Measurements from ENCODE around the gene WNT2B.

WNT2B gene

DNA sequence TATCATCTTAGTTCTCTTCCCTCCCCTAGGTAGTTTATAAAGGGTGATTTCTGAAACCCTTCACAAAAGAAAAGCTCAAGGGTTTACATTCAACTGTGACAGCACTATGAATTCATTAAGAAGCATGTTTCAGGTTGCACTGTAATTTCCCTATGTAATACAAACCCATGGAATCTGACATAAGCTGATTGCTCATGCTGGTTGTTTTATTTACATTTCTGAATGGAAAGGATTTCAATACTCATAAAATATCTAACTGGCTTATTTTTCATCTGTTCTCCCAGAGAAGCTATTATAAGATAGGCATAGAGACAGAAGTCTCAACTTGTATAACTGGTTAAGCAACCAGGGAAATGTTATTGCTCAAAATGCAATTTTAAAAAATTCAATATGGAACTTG lies 20.5 kb downstream of the WNT2B start:
- DNase-seq, result no peak

DNA sequence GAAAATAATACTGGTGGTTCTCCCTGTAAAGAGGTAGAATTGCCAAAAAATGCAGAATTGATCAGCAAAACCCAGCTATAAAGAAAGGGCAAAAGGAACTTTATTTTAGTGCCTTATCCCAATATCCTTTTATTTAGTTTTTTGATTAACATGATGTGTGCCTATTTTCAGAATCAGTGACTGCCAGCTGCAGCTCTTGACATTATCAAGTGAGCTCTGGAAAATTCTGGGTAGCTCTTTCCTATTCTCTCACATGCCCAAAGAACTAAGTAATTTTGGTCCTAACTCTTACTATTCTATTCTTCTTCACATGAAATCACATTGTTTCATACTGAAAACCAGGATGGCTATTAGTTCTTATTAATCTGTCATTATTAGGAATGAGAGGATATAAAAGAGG lies 22.1 kb downstream of the WNT2B start:
- DNase-seq, result no peak

DNA sequence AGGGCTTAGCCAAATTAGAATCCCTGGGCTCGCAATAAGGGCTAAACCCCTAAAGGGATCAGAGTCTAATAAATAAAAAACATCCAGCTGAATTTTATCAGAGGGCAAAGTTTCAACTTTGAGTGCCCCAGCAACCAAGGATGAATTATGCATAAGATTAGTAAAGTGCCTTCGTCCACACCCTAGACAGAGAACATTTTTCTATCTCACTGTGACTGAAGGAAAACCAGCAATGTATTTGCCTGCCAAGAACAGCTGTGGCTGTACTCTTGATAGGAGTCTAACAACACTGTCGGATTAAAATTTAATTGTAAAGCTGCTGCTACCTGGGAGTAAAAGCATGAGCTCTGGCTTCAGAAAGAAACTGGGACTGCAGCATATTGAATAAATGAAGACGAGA lies 23.3 kb downstream of the WNT2B start:
- no peak for DNase-seq

DNA sequence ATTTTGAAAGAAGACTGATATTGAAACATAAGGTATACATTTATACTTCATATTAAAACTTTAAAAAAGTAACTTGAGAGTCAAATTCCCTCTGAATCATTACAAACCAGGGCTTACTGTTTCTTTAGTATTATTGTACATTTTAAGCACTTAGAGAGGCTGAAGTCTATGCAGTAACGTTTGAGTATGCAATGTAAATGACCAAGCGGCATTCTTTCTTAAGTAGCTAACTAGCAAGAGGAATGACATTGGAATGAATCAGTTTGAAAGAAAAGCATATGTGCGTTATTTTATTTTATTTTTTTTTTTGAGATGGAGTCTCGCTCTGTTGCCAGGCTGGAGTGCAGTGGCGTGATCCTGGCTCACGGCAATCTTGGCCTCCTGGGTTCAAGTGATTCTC lies 24.3 kb downstream of the WNT2B start:
- no peak for DNase-seq

DNA sequence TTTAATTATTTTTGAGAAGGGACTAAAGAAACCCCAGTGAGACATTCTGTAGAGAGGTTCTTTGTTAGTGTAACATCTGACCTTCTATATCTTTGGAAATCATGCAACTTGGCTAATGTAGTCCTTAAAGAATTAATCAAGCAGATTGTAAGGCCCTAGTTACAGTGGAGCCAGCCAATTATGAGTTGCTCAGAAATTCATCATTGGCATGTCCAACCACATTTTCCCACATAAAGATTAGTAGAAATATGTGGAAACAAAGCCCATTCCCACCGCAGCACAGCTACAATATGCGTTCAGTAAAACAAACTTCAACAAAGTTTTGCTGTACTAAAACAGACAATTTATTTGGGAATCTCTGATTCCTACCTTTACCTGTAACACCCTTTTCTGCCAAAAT lies 27.8 kb downstream of the WNT2B start:
- DNase-seq, result no peak

DNA sequence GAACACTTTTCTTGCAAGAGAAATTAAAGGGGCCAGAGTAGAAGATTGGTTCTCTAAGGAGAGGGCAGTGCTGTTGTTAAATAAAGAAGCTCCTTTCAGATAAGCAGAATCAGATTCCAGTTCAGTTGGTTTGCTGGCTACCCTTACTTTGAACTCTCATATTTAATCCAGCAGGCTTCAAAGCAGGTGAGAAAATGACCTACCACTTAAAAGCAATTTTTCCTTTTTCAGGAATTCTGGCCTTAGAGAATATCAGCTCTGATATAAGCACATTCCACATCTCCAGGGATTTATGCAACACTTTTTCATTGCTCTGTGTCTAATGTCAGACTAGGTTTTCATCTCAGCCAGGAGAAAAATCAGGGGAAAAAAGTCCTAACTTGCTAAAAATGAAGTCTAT lies 28.7 kb downstream of the WNT2B start:
- DNase-seq, result no peak

DNA sequence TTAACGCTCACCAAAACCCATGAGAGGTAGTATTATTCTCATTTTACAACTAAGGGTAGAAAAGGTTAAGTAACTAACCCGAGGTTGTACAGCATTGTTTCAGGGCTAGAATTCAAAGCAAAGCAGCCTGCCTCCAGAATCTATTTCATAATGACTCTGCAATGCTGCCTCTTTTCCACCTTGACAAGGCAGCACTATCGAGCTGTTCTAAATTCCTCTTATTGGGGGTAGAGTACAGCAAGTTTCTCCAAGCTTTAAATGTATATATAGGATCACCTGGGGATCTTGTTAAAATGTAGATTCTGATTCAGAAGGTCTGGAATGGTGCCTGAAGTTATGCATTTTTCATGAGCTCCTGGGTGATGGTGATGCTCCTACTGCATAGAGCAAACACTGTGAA lies 30.1 kb downstream of the WNT2B start:
- no peak for DNase-seq

DNA sequence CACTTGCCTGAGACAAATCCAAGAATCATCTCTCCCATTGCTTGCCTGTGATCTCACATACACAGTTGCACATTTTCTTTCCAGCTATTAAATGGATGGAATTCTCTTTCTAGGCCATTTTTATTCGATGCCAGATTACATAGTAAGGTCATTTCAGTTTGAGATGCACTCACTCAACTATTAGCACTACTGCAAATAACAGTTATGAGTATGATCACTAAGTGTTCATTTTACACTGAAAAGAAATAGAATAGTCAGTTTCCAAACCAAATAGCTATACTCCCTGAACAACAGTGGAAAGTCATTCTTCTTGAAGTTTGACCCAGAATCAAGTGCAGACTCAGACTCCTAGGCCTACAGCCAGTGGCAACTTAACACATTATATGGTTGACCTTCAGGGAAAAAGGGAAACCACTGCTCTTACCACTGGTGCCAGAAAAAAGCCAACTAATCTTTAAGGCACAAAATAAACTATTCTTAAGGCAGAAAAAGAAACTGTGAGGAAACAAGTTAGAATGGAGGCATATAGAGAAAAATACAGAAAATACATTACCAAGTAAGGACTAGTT lies 31.5 kb downstream of the WNT2B start:
- DNase-seq, result no peak

DNA sequence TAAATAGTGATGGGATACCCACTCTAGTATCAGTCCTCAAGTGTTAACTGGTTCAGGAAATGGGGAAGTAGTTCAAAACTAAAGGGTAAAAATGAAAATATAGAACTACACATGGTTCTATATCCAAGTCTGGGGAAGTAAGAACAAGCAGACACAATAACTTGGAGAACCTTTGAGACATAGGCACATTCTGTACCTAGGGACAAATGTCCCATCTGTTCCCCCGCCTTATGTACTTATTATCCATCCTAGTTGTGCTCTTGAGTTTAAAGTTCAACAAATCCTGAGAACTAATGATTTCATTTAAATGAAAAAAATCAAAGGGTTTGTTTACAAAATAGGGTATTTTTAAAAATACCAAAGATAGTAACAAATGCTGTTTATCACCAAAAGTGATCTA lies 32.5 kb downstream of the WNT2B start:
- DNase-seq, result no peak

DNA sequence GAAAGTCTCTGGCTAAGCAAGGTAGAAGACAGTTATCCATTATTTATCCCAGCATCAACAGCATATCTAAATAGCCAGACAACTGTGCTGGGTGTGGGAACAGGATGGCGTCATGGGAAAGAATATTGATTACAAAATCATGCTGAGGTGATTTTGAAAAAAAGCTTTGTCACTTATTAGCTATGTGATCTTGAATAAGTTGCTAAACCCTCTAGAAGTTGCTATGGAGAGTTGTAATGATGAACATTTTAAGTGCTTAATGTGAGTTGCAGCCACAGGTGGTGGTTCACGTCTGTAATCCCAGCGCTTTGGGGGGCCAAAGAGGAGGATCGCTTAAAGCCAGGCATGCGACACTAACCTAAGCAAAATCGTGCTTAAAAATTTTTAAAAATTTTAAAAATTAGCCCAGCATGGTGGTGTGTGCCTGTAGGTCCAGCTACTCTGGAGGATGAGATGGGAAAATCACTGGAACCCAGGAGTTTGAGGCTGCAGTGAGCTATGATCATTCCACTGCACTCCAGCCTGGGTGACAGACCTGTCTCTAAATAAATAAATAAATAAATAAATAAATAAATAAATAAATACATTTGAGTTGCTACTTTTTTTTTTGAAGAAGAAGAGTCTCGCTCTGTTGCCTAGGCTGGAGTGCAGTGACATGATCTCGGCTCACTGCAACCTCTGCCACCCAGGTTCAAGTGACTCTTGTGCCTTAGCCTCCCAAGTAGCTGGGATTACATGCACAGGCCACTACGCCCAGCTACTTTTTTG lies 33.6 kb downstream of the WNT2B start:
- no peak for DNase-seq

DNA sequence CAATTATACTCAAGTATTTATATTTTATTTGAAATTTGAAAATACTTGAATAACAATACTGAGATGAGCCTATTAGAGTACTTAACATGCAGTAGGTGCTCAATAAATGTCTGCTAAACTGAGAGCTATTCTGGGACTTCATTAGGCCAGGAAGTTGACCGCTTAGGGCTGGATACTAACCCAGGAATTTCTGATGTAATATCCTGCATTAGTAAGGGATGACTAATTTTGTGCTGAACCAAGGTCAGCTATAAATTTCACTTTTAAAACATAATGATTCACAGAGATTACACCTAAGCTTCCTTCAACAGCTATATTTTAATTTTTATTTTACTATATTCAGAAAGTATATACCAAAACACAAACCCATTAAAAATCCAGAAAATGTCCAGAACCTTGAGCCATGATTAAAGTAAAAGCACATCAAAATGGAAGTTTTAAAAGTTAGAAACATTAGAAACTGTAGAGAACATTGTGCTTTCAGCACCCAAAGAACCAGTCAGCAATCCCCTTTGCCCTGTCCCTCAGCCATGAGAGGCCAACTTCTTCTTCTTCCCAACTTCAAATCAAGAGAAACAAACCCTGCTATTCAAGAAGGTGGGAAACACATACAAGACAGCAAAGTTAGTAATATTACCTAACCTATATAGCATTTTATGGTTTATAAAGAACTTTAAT lies 35.4 kb downstream of the WNT2B start:
- no peak for DNase-seq

DNA sequence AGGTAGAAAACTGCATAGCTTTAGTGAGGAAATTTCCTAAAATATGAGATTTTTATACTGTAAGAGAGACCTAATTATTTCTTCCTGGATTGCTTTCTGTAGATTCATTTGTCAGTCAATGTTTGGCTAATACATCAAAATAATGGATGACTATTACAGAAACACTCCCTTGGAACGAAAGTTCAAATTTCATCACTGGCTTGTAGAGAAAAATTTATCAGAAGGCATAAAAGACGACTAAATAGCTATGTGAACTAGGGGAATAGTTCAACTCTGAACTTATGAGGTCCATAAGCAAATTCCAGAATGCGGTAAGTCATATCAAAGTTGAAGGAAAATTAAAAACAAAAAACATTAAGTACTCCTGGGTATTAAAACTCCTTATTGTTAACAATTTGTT lies 36.0 kb downstream of the WNT2B start:
- no peak for DNase-seq

DNA sequence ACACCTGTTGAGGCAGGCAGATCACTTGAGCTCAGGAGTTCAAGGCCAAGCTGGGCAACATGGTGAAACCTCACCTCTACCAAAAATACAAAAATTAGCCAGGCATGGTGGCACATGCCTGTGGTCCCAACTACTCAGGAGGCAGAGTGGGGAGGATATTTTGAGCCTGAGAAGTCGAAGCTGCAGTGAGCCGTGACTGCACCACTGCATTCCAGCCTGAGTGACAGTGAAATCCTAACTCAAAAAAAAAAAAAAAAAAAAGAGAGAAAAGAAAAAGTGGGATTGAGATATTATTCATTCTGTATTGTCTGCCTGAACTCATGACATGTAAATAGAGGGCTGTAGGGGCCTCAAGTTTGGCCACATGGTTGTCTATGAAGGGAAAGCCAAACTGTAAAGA lies 37.3 kb downstream of the WNT2B start:
- no peak for DNase-seq

DNA sequence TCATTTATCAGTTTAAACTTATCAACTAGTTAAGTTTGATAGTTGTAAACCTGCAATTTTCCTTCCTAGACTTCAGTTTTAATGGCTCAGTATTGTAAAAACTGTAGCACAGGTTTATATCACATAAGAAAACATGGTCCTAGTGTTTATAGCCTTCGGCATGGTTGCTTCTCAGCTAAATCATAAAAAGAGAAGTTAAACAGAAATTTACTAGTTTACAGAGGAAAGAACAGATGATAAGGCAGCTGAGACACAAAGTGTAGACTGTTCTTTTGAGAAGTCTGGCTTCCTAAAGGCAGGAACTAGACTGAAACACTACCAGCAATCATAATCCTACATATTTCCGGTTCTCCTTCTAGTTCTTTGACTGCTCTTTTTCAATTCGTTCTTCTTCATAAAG lies 39.8 kb downstream of the WNT2B start:
- DNase-seq, result no peak

DNA sequence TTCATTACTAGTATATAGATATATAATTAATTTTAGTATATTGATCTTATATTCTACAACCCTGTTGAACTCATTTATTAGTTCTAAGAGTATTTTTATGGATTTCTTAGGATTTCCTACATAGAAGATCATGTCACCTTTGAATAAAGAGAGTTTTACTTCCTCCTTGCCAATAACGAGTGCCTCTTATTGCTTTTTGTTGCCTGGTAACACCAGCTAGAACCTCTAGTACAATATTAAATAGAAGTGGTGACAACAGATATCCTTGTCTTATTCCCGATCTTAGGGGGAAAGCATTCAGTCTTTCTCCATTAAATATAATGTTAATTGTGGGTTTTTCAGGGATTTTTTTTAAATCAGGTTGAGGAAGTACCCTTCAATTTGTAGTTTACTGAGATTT lies 40.8 kb downstream of the WNT2B start:
- DNase-seq, result no peak

DNA sequence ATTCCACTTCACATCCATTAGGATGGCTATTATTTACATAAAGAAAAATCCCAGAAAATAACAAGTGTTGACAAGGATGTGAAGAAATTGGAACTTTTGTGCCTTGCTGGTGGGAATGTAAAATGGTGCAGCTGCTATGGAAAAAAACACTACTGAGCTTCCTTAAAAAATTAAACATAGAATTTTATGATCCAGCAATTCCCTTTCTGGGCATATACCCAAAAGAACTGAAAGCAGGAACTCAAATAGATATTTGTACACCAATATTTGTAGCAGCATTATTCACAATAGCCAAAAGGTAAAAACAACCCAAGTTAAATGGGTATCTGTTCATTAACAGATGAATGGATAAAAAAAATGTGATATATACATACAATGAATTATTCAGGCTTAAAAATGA lies 45.6 kb downstream of the WNT2B start:
- DNase-seq, result no peak

DNA sequence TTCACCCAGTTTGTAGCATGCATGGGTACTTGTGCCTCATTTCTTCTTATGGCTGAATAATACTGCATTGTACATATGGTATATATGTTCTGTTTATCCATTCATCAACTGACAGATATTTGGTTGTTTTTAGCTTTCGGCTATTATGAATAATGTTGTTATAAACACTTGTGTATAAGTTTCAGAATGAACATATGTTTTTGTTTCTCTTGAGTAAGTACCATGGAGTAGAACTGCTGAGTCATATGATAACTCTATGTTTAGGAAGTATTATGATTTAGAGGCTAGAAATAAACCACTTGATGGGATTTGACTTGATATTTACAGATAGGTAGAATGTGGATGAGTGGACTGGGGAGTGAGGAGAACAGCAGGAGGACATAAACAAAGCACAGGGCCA lies 48.6 kb downstream of the WNT2B start:
- DNase-seq, result no peak

DNA sequence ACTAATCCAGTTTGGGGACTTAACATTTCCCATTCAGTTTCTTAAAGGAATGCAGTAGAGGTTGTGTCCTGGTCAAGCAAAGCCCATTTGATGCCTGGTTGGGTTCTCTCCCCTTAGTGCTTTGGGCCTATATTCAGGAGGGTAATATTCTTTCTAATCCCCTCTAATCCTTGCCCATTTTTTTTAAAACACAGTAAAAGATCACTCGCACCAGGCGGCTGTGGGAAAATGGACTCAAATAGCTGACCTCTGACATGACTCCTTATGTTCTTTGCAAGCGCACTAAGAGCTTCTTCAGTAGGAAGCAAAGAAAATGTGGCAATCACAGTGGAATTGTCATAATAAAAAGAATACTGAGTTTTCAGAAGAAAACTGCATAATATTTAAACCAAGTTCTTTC lies 49.9 kb downstream of the WNT2B start:
- DNase-seq, result no peak

DNA sequence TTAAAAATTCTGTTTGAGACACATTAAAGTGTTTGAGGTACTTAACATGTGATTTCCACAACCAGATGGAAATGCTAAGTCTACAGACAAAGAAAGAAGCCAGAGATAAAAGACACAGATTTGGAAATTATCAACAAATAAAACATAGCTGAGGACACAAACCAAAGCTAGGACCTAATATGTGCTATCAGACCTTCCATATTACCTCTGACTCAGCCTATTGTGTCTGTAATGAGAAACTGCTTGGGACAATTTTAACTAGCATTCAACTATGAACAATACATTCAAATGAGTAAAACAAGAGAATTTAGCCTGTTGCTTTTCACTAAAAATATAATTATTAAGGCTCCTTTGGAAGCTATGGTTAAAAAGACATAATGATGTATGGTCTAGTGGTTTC lies 54.6 kb downstream of the WNT2B start:
- DNase-seq, result no peak

DNA sequence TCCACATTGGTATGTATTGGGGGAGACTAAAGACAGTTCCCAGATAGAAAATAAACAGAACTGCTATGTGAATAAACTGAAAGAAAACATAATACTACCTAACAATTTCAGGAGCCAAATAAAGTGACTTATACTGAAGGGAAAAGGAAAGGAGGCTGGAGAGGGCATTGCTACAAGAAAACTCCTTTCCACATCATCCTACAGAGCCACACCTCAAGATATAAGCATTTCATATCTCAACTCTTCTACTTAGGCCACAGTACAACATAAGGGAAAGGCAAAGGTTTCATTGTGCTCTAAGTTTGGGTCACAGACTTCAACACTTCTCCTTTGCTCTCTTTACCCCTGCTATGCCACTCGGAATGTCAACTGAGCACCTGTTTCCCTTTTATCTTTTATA lies 55.3 kb downstream of the WNT2B start:
- no peak for DNase-seq

DNA sequence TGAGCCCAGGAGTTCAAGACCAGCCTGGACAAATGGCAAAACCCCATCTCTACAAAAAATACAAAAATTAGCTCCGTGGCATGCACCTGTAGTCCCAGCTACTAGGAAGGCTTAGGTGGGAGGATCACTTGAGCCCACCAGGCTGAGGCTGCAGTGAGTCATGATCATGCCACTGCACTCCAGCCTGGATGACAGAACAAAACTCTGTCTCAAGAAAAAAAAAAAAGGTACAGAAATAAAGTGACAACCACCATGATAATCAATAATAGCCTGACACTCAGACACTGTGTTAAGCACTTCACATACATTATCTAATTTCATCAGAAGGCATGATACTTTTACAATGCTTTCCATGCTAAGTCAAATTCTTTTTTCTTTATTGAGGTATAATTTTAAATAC lies 57.0 kb downstream of the WNT2B start:
- no peak for DNase-seq

DNA sequence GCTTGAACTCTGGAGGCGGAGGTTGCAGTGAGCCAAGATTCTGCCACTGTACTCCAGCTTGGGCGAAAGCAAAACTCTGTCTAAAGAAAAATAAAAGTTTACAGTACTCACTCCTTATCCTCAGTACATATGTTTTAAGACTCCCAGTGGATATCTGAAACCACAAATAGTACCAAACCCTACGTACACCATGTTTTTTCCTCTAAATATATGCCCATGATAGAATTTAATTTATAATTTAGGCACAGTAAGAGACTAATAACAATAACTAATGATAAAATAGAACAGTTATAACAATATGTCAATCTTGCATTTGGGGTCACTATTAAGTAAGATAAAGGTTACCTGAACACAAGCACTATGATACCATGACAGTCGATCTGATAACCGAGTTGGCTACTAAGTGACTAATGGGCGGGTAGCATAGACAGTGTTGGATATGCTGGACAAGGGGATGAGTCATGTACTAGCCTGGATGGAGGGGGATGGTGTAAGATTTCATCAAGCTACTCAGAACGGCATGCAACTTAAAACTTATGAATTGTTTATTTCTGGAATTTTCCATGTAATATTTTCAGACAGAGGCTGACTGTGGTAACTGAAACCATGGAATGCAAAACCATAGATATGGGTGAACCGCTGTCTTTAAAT lies 66.5 kb downstream of the WNT2B start:
- no peak for DNase-seq

DNA sequence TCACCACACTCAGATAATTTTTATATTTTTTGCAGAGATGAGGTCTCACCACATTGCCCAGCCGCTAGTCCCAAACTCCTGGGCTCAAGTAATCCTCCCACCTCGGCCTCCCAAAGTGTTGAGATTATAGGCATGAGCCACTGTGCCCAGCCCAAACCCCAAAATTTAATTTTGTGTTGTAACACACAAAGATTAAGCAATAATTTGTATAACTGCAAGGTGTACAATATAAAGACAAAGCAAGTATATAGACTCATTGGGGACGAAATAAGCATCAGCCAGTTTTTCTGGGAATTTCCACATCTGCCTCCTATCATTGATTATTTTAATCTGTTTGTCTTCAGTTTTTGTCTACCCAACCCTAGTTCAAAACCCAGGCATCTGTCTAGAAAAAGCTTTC lies 67.5 kb downstream of the WNT2B start:
- DNase-seq, result no peak

Measured in GF-D8 (cell line).